ENCODE results near the gene C16orf89. TPM values are rescaled to one million over a fixed set of nuclear protein-coding genes. Genes with fewer than 3 reads are reported as not detected.
"Not testable (repeated sequence)": the region's sequence is repeated elsewhere in the genome, so short reads cannot be mapped to it uniquely, and the experiment has no call there.

C16orf89 gene
- total RNA-seq, 4 donors from 2014 or later: 6.3 to 39.0 (median 17.8) TPM

- Histone ChIP-seq H3K27me3 (no peaks in the 10 kb centered on the region), H3K9me3 (no peaks in the 10 kb centered on the region), H3K4me1 (no peaks in the 10 kb centered on the region), H3K27ac (no peak overlapping the region), H3K4me3 (no peak overlapping the region), H3K36me3 (peaks cover 0 to 37% (median 0%) of the 10 kb centered on the region in 3 donors)
- TF ChIP-seq CTCF (IDR thresholded peaks at IDR 0.05): no peak
- TF ChIP-seq EP300 (IDR thresholded peaks at IDR 0.05): no peak
- no peak for TF ChIP-seq POLR2A (IDR thresholded peaks at IDR 0.05)
- WGBS, 2 donors: 90 to 95% methylated on average over 10 of the region's 10 CpGs
- DNase-seq (ENCODE audit: low spot score in 2 of 2): no peak
Measured at GRCh38 chr16:5045499-5046115, 20.1 kb downstream of the C16orf89 start.

- not testable (repeated sequence) for H3K27me3 ChIP-seq; H3K4me3 ChIP-seq; H3K27ac ChIP-seq; H3K4me1 ChIP-seq; H3K9me3 ChIP-seq; DNase-seq (ENCODE audit: low spot score in 2 of 2)
- 88 to 94% methylated on average over 11 of the region's 11 CpGs for WGBS, 2 donors
- H3K36me3 ChIP-seq: peaks cover 0 to 37% (median 0%) of the 10 kb centered on the region in 3 donors
Measured at GRCh38 chr16:5044581-5044980, 21.2 kb downstream of the C16orf89 start.

GRCh38 chr16:5044011-5044540 is 21.7 kb downstream of the C16orf89 start:
- H3K4me1 ChIP-seq: no peaks in the 10 kb centered on the region
- peaks cover 0 to 37% (median 0%) of the 10 kb centered on the region in 3 donors for H3K36me3 ChIP-seq
- no peak overlapping the region for H3K27ac ChIP-seq
- no peaks in the 10 kb centered on the region for H3K9me3 ChIP-seq
- DNase-seq (ENCODE audit: low spot score in 2 of 2): no peak
- TF ChIP-seq EP300 (IDR thresholded peaks at IDR 0.05) (no peak), POLR2A (IDR thresholded peaks at IDR 0.05) (no peak), CTCF (IDR thresholded peaks at IDR 0.05) (no peak)
- WGBS, 2 donors: 88 to 91% methylated on average over 5 to 8 of the region's 8 CpGs
- no peaks in the 10 kb centered on the region for H3K27me3 ChIP-seq
- no peak overlapping the region for H3K4me3 ChIP-seq

GRCh38 chr16:5042574-5043171 is 23.1 kb downstream of the C16orf89 start:
- no peaks in the 10 kb centered on the region for H3K4me1 ChIP-seq
- WGBS, 2 donors: 64 to 69% methylated on average over 14 of the region's 14 CpGs
- no peak overlapping the region for H3K4me3 ChIP-seq
- no peak for DNase-seq (ENCODE audit: low spot score in 2 of 2)
- TF ChIP-seq EP300 (IDR thresholded peaks at IDR 0.05) (no peak), POLR2A (IDR thresholded peaks at IDR 0.05) (no peak), CTCF (IDR thresholded peaks at IDR 0.05) (no peak)
- H3K9me3 ChIP-seq: no peaks in the 10 kb centered on the region
- H3K27ac ChIP-seq: no peak overlapping the region
- peaks cover 0 to 37% (median 0%) of the 10 kb centered on the region in 3 donors for H3K36me3 ChIP-seq
- no peaks in the 10 kb centered on the region for H3K27me3 ChIP-seq

GRCh38 chr16:5041600-5042133 is 24.1 kb downstream of the C16orf89 start:
- no peak overlapping the region for H3K4me3 ChIP-seq
- no peak overlapping the region for H3K27ac ChIP-seq
- no peaks in the 10 kb centered on the region for H3K9me3 ChIP-seq
- TF ChIP-seq POLR2A (IDR thresholded peaks at IDR 0.05) (no peak), CTCF (IDR thresholded peaks at IDR 0.05) (no peak), EP300 (IDR thresholded peaks at IDR 0.05) (no peak)
- H3K36me3 ChIP-seq: peaks cover 0 to 33% (median 0%) of the 10 kb centered on the region in 3 donors
- no peak for DNase-seq (ENCODE audit: low spot score in 2 of 2)
- 76 to 84% methylated on average over 11 to 12 of the region's 12 CpGs for WGBS, 2 donors
- no peaks in the 10 kb centered on the region for H3K4me1 ChIP-seq
- no peaks in the 10 kb centered on the region for H3K27me3 ChIP-seq
